GM18499 (cell line): ENCODE results near the gene GABRR2.
"Not testable (repeated sequence)": the region's sequence is repeated elsewhere in the genome, so short reads cannot be mapped to it uniquely, and the experiment has no call there.

ENCODE experiments used
- ATAC-seq: cut with Tn5 transposase; IDR thresholded peaks from one replicate; pipeline ENCODE4 v1.9.1; 2021; ENCODE audit warnings: moderate number of reproducible peaks; ENCODE audit not compliant: insufficient read depth, unreplicated experiment

GABRR2 gene

GRCh38 chr6:89328976-89329375, 13.9 kb upstream of the GABRR2 start:
- ATAC-seq: no peak

GRCh38 chr6:89324304-89324703, 9.2 kb upstream of the GABRR2 start:
- no peak for ATAC-seq

GRCh38 chr6:89323511-89323971, 8.4 kb upstream of the GABRR2 start:
- no peak for ATAC-seq

- ATAC-seq: no peak
These were observed 6.3 kb upstream of the GABRR2 start for GRCh38 chr6:89321131-89321970.

GRCh38 chr6:89320012-89320559, 5.0 kb upstream of the GABRR2 start:
- no peak for ATAC-seq

GRCh38 chr6:89317067-89317466, 2.0 kb upstream of the GABRR2 start:
- ATAC-seq: no peak

- ATAC-seq: no peak
These were observed 407 bp downstream of the GABRR2 start for GRCh38 chr6:89314692-89315091.

- no peak for ATAC-seq
These were observed 2.1 kb downstream of the GABRR2 start for GRCh38 chr6:89313006-89313405.

- no peak for ATAC-seq
These were observed 3.1 kb downstream of the GABRR2 start for GRCh38 chr6:89311853-89312531.

- ATAC-seq: no peak
These were observed 3.6 kb downstream of the GABRR2 start for GRCh38 chr6:89311530-89311852.

- no peak for ATAC-seq
These were observed 4.2 kb downstream of the GABRR2 start for GRCh38 chr6:89310929-89311328.

- no peak for ATAC-seq
These were observed 6.3 kb downstream of the GABRR2 start for GRCh38 chr6:89308525-89309395.

- not testable (repeated sequence) for ATAC-seq
These were observed 10.6 kb downstream of the GABRR2 start for GRCh38 chr6:89304517-89304916.

- ATAC-seq: no peak
These were observed 12.2 kb downstream of the GABRR2 start for GRCh38 chr6:89302936-89303335.

- ATAC-seq: no peak
These were observed 12.8 kb downstream of the GABRR2 start for GRCh38 chr6:89302195-89302770.

GRCh38 chr6:89301586-89302194, 13.4 kb downstream of the GABRR2 start:
- ATAC-seq: no peak

- ATAC-seq: no peak
These were observed 15.6 kb downstream of the GABRR2 start for GRCh38 chr6:89299466-89299850.

GRCh38 chr6:89298680-89299465, 16.2 kb downstream of the GABRR2 start:
- ATAC-seq: no peak
